GM12878 (cell line): ENCODE data around the gene VIL1.

Experiments used
- POLR2A ChIP-seq: IDR thresholded peaks from 2 replicates; pipeline ENCODE4 v1.6.1; 2011; ENCODE audit warnings: low read depth, mild to moderate bottlenecking, low read length
- SMAD1 ChIP-seq: fragments of 450-650 bp; IDR thresholded peaks from 2 replicates; pipeline ENCODE4 v1.6.1; 2018; ENCODE audit warnings: mild to moderate bottlenecking, low read depth; ENCODE audit not compliant: partially characterized antibody

- TF ChIP-seq SMAD1 (no peak), POLR2A (no peak)
These were observed 13.7 kb upstream of the VIL1 start for GRCh38 chr2:218405086-218405745.
